ENCODE results near the gene HIKESHI.
"Not testable (repeated sequence)": the region's sequence is repeated elsewhere in the genome, so short reads cannot be mapped to it uniquely, and the experiment has no call there.

HIKESHI gene

GRCh38 chr11:86279747-86280146 is 22.3 kb upstream of the HIKESHI start:
- H3K4me1 Mint-ChIP-seq (ENCODE audit: low read depth): peaks cover 13% of the 10 kb centered on the region
- no peaks in the 10 kb centered on the region for H3K27me3 Mint-ChIP-seq
- H3K9me3 Mint-ChIP-seq (ENCODE audit: low read depth): peaks cover 3% of the 10 kb centered on the region
- peaks cover 23% of the 10 kb centered on the region for H3K36me3 Mint-ChIP-seq
- H3K4me3 Mint-ChIP-seq: no peak overlapping the region
- H3K27ac Mint-ChIP-seq: no peak overlapping the region

- Mint-ChIP-seq H3K27ac (peak overlapping the region; percentile 83), H3K36me3 (peaks cover 10% of the 10 kb centered on the region), H3K4me3 (peak overlapping the region; percentile 35), H3K27me3 (no peaks in the 10 kb centered on the region), H3K9me3 (ENCODE audit: low read depth) (no peaks in the 10 kb centered on the region), H3K4me1 (ENCODE audit: low read depth) (peaks cover 44% of the 10 kb centered on the region)
Observed at GRCh38 chr11:86287468-86287796, 14.6 kb upstream of the HIKESHI start.

GRCh38 chr11:86288776-86289507 is 13.1 kb upstream of the HIKESHI start:
- Mint-ChIP-seq H3K4me1 (ENCODE audit: low read depth) (peaks cover 49% of the 10 kb centered on the region), H3K36me3 (peaks cover 5% of the 10 kb centered on the region), H3K27ac (peak overlapping the region; percentile 67), H3K9me3 (ENCODE audit: low read depth) (no peaks in the 10 kb centered on the region), H3K4me3 (peak overlapping the region; percentile 27), H3K27me3 (no peaks in the 10 kb centered on the region)

GRCh38 chr11:86289508-86290280 is 12.3 kb upstream of the HIKESHI start:
- H3K9me3 Mint-ChIP-seq (ENCODE audit: low read depth); H3K27me3 Mint-ChIP-seq: not testable (repeated sequence)
- H3K4me1 Mint-ChIP-seq (ENCODE audit: low read depth): peaks cover 51% of the 10 kb centered on the region

GRCh38 chr11:86291466-86292262 is 10.4 kb upstream of the HIKESHI start:
- Mint-ChIP-seq H3K4me1 (ENCODE audit: low read depth) (peaks cover 46% of the 10 kb centered on the region), H3K9me3 (ENCODE audit: low read depth) (no peaks in the 10 kb centered on the region), H3K27ac (peak overlapping the region; percentile 88), H3K27me3 (no peaks in the 10 kb centered on the region), H3K36me3 (peaks cover 3% of the 10 kb centered on the region), H3K4me3 (peak overlapping the region; percentile 30)

More at GRCh38 chr11:86289508-86290280, 12.3 kb upstream of the HIKESHI start:
- Mint-ChIP-seq H3K27ac (peak overlapping the region; percentile 67), H3K4me3 (peak overlapping the region; percentile 27)
- not testable (repeated sequence) for H3K36me3 Mint-ChIP-seq

GRCh38 chr11:86292912-86293616 is 9.0 kb upstream of the HIKESHI start:
- H3K27me3 Mint-ChIP-seq: no peaks in the 10 kb centered on the region
- peaks cover 38% of the 10 kb centered on the region for H3K4me1 Mint-ChIP-seq (ENCODE audit: low read depth)
- H3K36me3 Mint-ChIP-seq: peaks cover 3% of the 10 kb centered on the region
- H3K4me3 Mint-ChIP-seq: peak overlapping the region; percentile 38
- no peaks in the 10 kb centered on the region for H3K9me3 Mint-ChIP-seq (ENCODE audit: low read depth)
- peak overlapping the region; percentile 75 for H3K27ac Mint-ChIP-seq

GRCh38 chr11:86294026-86294425 is 8.0 kb upstream of the HIKESHI start:
- H3K36me3 Mint-ChIP-seq: peaks cover 3% of the 10 kb centered on the region
- H3K4me1 Mint-ChIP-seq (ENCODE audit: low read depth): peaks cover 29% of the 10 kb centered on the region

GRCh38 chr11:86301742-86302091 is 323 bp upstream of the HIKESHI start:
- H3K27me3 Mint-ChIP-seq: no peaks in the 10 kb centered on the region
- no peaks in the 10 kb centered on the region for H3K36me3 Mint-ChIP-seq
- peaks cover 29% of the 10 kb centered on the region for H3K4me1 Mint-ChIP-seq (ENCODE audit: low read depth)
- peak overlapping the region; percentile 100 for H3K4me3 Mint-ChIP-seq
- H3K9me3 Mint-ChIP-seq (ENCODE audit: low read depth): no peaks in the 10 kb centered on the region
- peak overlapping the region; percentile 98 for H3K27ac Mint-ChIP-seq

More at GRCh38 chr11:86294026-86294425, 8.0 kb upstream of the HIKESHI start:
- H3K27me3 Mint-ChIP-seq: no peaks in the 10 kb centered on the region
- H3K4me3 Mint-ChIP-seq: no peak overlapping the region
- H3K27ac Mint-ChIP-seq: no peak overlapping the region
- no peaks in the 10 kb centered on the region for H3K9me3 Mint-ChIP-seq (ENCODE audit: low read depth)

GRCh38 chr11:86303257-86303656 is 1.2 kb downstream of the HIKESHI start:
- Mint-ChIP-seq H3K9me3 (ENCODE audit: low read depth) (no peaks in the 10 kb centered on the region), H3K27ac (peak overlapping the region; percentile 98), H3K4me3 (peak overlapping the region; percentile 100), H3K4me1 (ENCODE audit: low read depth) (peaks cover 29% of the 10 kb centered on the region), H3K36me3 (no peaks in the 10 kb centered on the region), H3K27me3 (no peaks in the 10 kb centered on the region)

- H3K27me3 Mint-ChIP-seq; H3K9me3 Mint-ChIP-seq (ENCODE audit: low read depth); H3K27ac Mint-ChIP-seq; H3K4me3 Mint-ChIP-seq: not testable (repeated sequence)
- Mint-ChIP-seq H3K36me3 (peaks cover 19% of the 10 kb centered on the region), H3K4me1 (ENCODE audit: low read depth) (peaks cover 51% of the 10 kb centered on the region)
Observed at GRCh38 chr11:86308710-86309109, 6.7 kb downstream of the HIKESHI start.

GRCh38 chr11:86313793-86314192 is 11.8 kb downstream of the HIKESHI start:
- peak overlapping the region; percentile 2 for H3K27ac Mint-ChIP-seq
- peaks cover 37% of the 10 kb centered on the region for H3K4me1 Mint-ChIP-seq (ENCODE audit: low read depth)
- no peak overlapping the region for H3K4me3 Mint-ChIP-seq
- H3K27me3 Mint-ChIP-seq: no peaks in the 10 kb centered on the region
- peaks cover 21% of the 10 kb centered on the region for H3K36me3 Mint-ChIP-seq
- peaks cover 3% of the 10 kb centered on the region for H3K9me3 Mint-ChIP-seq (ENCODE audit: low read depth)

- Mint-ChIP-seq H3K27ac (no peak overlapping the region), H3K4me1 (ENCODE audit: low read depth) (peaks cover 30% of the 10 kb centered on the region), H3K9me3 (ENCODE audit: low read depth) (peaks cover 3% of the 10 kb centered on the region), H3K27me3 (no peaks in the 10 kb centered on the region), H3K4me3 (no peak overlapping the region), H3K36me3 (peaks cover 16% of the 10 kb centered on the region)
Observed at GRCh38 chr11:86314636-86315035, 12.6 kb downstream of the HIKESHI start.

- no peak overlapping the region for H3K4me3 Mint-ChIP-seq
- no peak overlapping the region for H3K27ac Mint-ChIP-seq
- peaks cover 44% of the 10 kb centered on the region for H3K36me3 Mint-ChIP-seq
- H3K4me1 Mint-ChIP-seq (ENCODE audit: low read depth): peaks cover 4% of the 10 kb centered on the region
- H3K27me3 Mint-ChIP-seq: no peaks in the 10 kb centered on the region
- H3K9me3 Mint-ChIP-seq (ENCODE audit: low read depth): no peaks in the 10 kb centered on the region
Observed at GRCh38 chr11:86335131-86335767, 33.2 kb downstream of the HIKESHI start.

GRCh38 chr11:86337227-86337626 is 35.2 kb downstream of the HIKESHI start:
- peaks cover 14% of the 10 kb centered on the region for H3K4me1 Mint-ChIP-seq (ENCODE audit: low read depth)
- H3K27ac Mint-ChIP-seq: no peak overlapping the region
- peaks cover 42% of the 10 kb centered on the region for H3K36me3 Mint-ChIP-seq

More at GRCh38 chr11:86337227-86337626, 35.2 kb downstream of the HIKESHI start:
- no peak overlapping the region for H3K4me3 Mint-ChIP-seq
- no peaks in the 10 kb centered on the region for H3K9me3 Mint-ChIP-seq (ENCODE audit: low read depth)
- H3K27me3 Mint-ChIP-seq: no peaks in the 10 kb centered on the region

Measured in activated naive CD8-positive, alpha-beta T cell (primary cell).